HG03108 (cell line): ENCODE results near the gene TMEM69.
"Not testable (repeated sequence)": the region's sequence is repeated elsewhere in the genome, so short reads cannot be mapped to it uniquely, and the experiment has no call there.

ENCODE experiments used
- ATAC-seq: cut with Tn5 transposase; IDR thresholded peaks from one replicate; pipeline ENCODE4 v1.9.1; 2021; ENCODE audit warnings: moderate library complexity; ENCODE audit not compliant: unreplicated experiment

TMEM69 gene

GRCh38 chr1:45730780-45731319, 42.9 kb downstream of the TMEM69 start:
- no peak for ATAC-seq

GRCh38 chr1:45739137-45739536, 51.2 kb downstream of the TMEM69 start:
- ATAC-seq: no peak

GRCh38 chr1:45739641-45740156, 51.7 kb downstream of the TMEM69 start:
- ATAC-seq: not testable (repeated sequence)
